ENCODE results near the gene TOMM6.
"Not testable (repeated sequence)": the region's sequence is repeated elsewhere in the genome, so short reads cannot be mapped to it uniquely, and the experiment has no call there.

TOMM6 gene

DNA sequence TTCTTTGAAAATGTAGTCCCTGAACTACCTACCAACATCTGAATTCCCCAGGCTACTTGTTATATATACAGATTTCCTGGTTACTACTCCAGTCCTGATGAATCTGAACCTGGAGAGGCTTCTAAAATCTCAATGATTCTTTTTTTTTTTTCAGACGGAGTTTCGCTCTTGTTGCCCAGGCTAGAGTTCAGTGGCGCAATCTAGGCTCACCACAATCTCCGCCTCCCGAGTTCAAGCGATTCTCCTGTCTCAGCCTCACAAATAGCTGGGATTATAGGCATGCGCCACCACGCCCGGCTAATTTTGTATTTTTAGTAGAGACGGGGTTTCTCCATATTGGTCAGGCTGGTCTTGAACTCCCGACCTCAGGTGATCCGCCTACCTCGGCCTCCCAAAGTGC lies 24.5 kb downstream of the TOMM6 start:
- H3K4me3 Mint-ChIP-seq; H3K36me3 Mint-ChIP-seq (ENCODE audit: low read depth); H3K9me3 Mint-ChIP-seq; intact Hi-C loops (cut with micrococcal nuclease); H3K27ac Mint-ChIP-seq; H3K4me1 Mint-ChIP-seq (ENCODE audit: low read depth); H3K27me3 Mint-ChIP-seq: not testable (repeated sequence)

GRCh38 chr6:41813469-41813868 lies 26.0 kb downstream of the TOMM6 start:
- no peaks in the 10 kb centered on the region for H3K27me3 Mint-ChIP-seq
- no peak overlapping the region for H3K27ac Mint-ChIP-seq
- no peaks in the 10 kb centered on the region for H3K4me1 Mint-ChIP-seq (ENCODE audit: low read depth)
- no peaks in the 10 kb centered on the region for H3K36me3 Mint-ChIP-seq (ENCODE audit: low read depth)
- intact Hi-C loops (cut with micrococcal nuclease): no loop called here
- H3K4me3 Mint-ChIP-seq: no peak overlapping the region
- no peaks in the 10 kb centered on the region for H3K9me3 Mint-ChIP-seq

- H3K4me1 Mint-ChIP-seq (ENCODE audit: low read depth): no peaks in the 10 kb centered on the region
- no peaks in the 10 kb centered on the region for H3K9me3 Mint-ChIP-seq
- no peak overlapping the region for H3K27ac Mint-ChIP-seq
- H3K27me3 Mint-ChIP-seq: no peaks in the 10 kb centered on the region
- H3K4me3 Mint-ChIP-seq: no peak overlapping the region
- H3K36me3 Mint-ChIP-seq (ENCODE audit: low read depth): no peaks in the 10 kb centered on the region
- intact Hi-C loops (cut with micrococcal nuclease): no loop called here
Measured at GRCh38 chr6:41813956-41814355, 26.5 kb downstream of the TOMM6 start.

DNA sequence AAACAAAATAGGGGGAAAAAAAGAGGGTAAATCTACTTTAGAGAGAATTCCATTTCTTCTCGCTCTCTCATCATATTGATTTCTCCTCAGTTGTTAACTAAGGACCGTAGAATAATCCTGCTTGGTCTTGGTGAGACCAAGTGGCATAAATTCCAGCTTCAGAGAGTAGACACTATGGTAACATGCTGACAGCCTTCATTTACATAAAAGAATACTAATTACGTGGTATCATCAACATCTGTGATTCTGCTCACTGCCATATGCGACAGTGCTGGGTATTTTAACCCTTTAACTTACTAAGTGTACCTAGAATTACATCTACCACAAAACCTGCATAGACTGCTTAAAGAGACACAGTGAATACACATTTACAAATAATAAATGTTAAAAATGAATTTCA lies 27.1 kb downstream of the TOMM6 start:
- Mint-ChIP-seq H3K4me3 (no peak overlapping the region), H3K36me3 (ENCODE audit: low read depth) (no peaks in the 10 kb centered on the region), H3K27ac (no peak overlapping the region), H3K9me3 (no peaks in the 10 kb centered on the region), H3K4me1 (ENCODE audit: low read depth) (no peaks in the 10 kb centered on the region), H3K27me3 (no peaks in the 10 kb centered on the region)
- intact Hi-C loops (cut with micrococcal nuclease): no loop called here

GRCh38 chr6:41815587-41815986 lies 28.1 kb downstream of the TOMM6 start:
- intact Hi-C loops (cut with micrococcal nuclease): no loop called here
- H3K27ac Mint-ChIP-seq: no peak overlapping the region

GRCh38 chr6:41818271-41819054 lies 31.0 kb downstream of the TOMM6 start:
- Mint-ChIP-seq H3K27ac (no peak overlapping the region), H3K9me3 (no peaks in the 10 kb centered on the region), H3K4me3 (no peak overlapping the region), H3K36me3 (ENCODE audit: low read depth) (no peaks in the 10 kb centered on the region), H3K27me3 (no peaks in the 10 kb centered on the region), H3K4me1 (ENCODE audit: low read depth) (peaks cover 7% of the 10 kb centered on the region)
- intact Hi-C loops (cut with micrococcal nuclease): no loop called here

More at GRCh38 chr6:41815587-41815986, 28.1 kb downstream of the TOMM6 start:
- Mint-ChIP-seq H3K4me3 (no peak overlapping the region), H3K9me3 (no peaks in the 10 kb centered on the region), H3K36me3 (ENCODE audit: low read depth) (no peaks in the 10 kb centered on the region), H3K4me1 (ENCODE audit: low read depth) (no peaks in the 10 kb centered on the region), H3K27me3 (no peaks in the 10 kb centered on the region)

DNA sequence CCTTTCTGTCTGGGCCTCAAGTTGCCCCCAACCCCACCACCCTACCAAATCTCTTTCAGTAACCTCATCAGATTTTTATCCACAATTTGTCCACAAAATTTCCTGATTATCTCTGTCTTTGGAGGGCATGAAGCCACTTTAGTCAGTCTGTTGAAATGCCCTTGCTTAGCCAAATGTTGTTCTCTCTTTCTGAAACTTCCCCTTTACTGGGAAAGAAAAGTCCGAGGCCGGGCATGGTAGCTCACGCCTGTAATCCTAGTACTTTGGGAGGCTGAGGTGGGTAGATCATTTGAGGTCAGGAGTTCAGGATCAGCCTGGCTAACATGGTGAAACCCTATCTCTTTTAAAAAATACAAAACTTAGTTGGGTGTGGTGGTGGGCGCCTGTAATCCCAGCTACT lies 33.8 kb downstream of the TOMM6 start:
- Mint-ChIP-seq H3K9me3 (no peaks in the 10 kb centered on the region), H3K4me1 (ENCODE audit: low read depth) (peaks cover 19% of the 10 kb centered on the region), H3K27ac (peak overlapping the region; percentile 45), H3K4me3 (no peak overlapping the region), H3K36me3 (ENCODE audit: low read depth) (no peaks in the 10 kb centered on the region), H3K27me3 (no peaks in the 10 kb centered on the region)
- intact Hi-C loops (cut with micrococcal nuclease): no loop called here

- no peaks in the 10 kb centered on the region for H3K27me3 Mint-ChIP-seq
- H3K4me1 Mint-ChIP-seq (ENCODE audit: low read depth): peaks cover 19% of the 10 kb centered on the region
- H3K4me3 Mint-ChIP-seq: no peak overlapping the region
- intact Hi-C loops (cut with micrococcal nuclease): no loop called here
- no peaks in the 10 kb centered on the region for H3K9me3 Mint-ChIP-seq
- H3K36me3 Mint-ChIP-seq (ENCODE audit: low read depth): no peaks in the 10 kb centered on the region
- H3K27ac Mint-ChIP-seq: no peak overlapping the region
Measured at GRCh38 chr6:41822021-41822420, 34.5 kb downstream of the TOMM6 start.

- Mint-ChIP-seq H3K36me3 (ENCODE audit: low read depth) (no peaks in the 10 kb centered on the region), H3K9me3 (no peaks in the 10 kb centered on the region), H3K27me3 (no peaks in the 10 kb centered on the region), H3K27ac (no peak overlapping the region), H3K4me3 (no peak overlapping the region), H3K4me1 (ENCODE audit: low read depth) (peaks cover 19% of the 10 kb centered on the region)
- intact Hi-C loops (cut with micrococcal nuclease): no loop called here
Measured at GRCh38 chr6:41823178-41823577, 35.7 kb downstream of the TOMM6 start.

GRCh38 chr6:41824571-41825569 lies 37.4 kb downstream of the TOMM6 start:
- intact Hi-C loops (cut with micrococcal nuclease): no loop called here
- H3K4me1 Mint-ChIP-seq (ENCODE audit: low read depth): peaks cover 19% of the 10 kb centered on the region
- H3K9me3 Mint-ChIP-seq: no peaks in the 10 kb centered on the region

GRCh38 chr6:41826343-41827022 lies 39.0 kb downstream of the TOMM6 start:
- Mint-ChIP-seq H3K4me3 (no peak overlapping the region), H3K9me3 (no peaks in the 10 kb centered on the region), H3K4me1 (ENCODE audit: low read depth) (peaks cover 13% of the 10 kb centered on the region), H3K27ac (no peak overlapping the region), H3K36me3 (ENCODE audit: low read depth) (no peaks in the 10 kb centered on the region), H3K27me3 (no peaks in the 10 kb centered on the region)
- intact Hi-C loops (cut with micrococcal nuclease): no loop called here

More at GRCh38 chr6:41824571-41825569, 37.4 kb downstream of the TOMM6 start:
- Mint-ChIP-seq H3K27ac (peak overlapping the region; percentile 66), H3K4me3 (no peak overlapping the region), H3K36me3 (ENCODE audit: low read depth) (no peaks in the 10 kb centered on the region), H3K27me3 (no peaks in the 10 kb centered on the region)

- intact Hi-C loops (cut with micrococcal nuclease): no loop called here
Measured at GRCh38 chr6:41832263-41832662, 44.8 kb downstream of the TOMM6 start.

GRCh38 chr6:41836022-41836659 lies 48.6 kb downstream of the TOMM6 start:
- peaks cover 4% of the 10 kb centered on the region for H3K4me1 Mint-ChIP-seq (ENCODE audit: low read depth)
- H3K27me3 Mint-ChIP-seq: no peaks in the 10 kb centered on the region
- intact Hi-C loops (cut with micrococcal nuclease): no loop called here
- H3K4me3 Mint-ChIP-seq: no peak overlapping the region
- no peaks in the 10 kb centered on the region for H3K36me3 Mint-ChIP-seq (ENCODE audit: low read depth)
- no peaks in the 10 kb centered on the region for H3K9me3 Mint-ChIP-seq
- H3K27ac Mint-ChIP-seq: no peak overlapping the region

More at GRCh38 chr6:41832263-41832662, 44.8 kb downstream of the TOMM6 start:
- H3K9me3 Mint-ChIP-seq: no peaks in the 10 kb centered on the region
- H3K27me3 Mint-ChIP-seq: no peaks in the 10 kb centered on the region
- no peak overlapping the region for H3K27ac Mint-ChIP-seq
- H3K4me1 Mint-ChIP-seq (ENCODE audit: low read depth): no peaks in the 10 kb centered on the region
- no peak overlapping the region for H3K4me3 Mint-ChIP-seq
- H3K36me3 Mint-ChIP-seq (ENCODE audit: low read depth): no peaks in the 10 kb centered on the region

Measured in dendritic cell treated with granulocyte-macrophage colony-stimulating factor and Interleukin-4, amounts not matched to agents 40 ng/mL and 50 ng/mL, for 4 days (primary cell).